Esophagus muscularis mucosa (tissue), 3 donors: ENCODE data around the gene SHB.

Experiments
- POLR2A ChIP-seq: fragments of 450-650 bp; IDR thresholded peaks from one replicate; pipeline ENCODE4 v1.6.1; 2017; ENCODE audit warnings: antibody characterized with exemption, moderate library complexity, mild to moderate bottlenecking, low read depth
- POLR2AphosphoS5 ChIP-seq, 2 donors: sonication (generic); formaldehyde crosslinking; IDR thresholded peaks; one replicate each; pipeline ENCODE4 v1.6.1; 2017; ENCODE audit warnings: antibody characterized with exemption in 2 of 2
- TF ChIP-seq, protein P1 (sequence below), 3 experiments: fragments of 200-600 bp in 2 of 3; fragments of 450-650 bp in 1 of 3; sonication (generic) in 2 of 3; IDR thresholded peaks; one replicate each; pipeline ENCODE4 v1.5.1; 2017 to 2019; ENCODE audit warnings: antibody characterized with exemption in 3 of 3, mild to moderate bottlenecking in 2 of 3, moderate library complexity in 1 of 3

GRCh38 chr9:38009990-38010389, 59.0 kb downstream of the SHB start:
- TF ChIP-seq, protein P1, sequence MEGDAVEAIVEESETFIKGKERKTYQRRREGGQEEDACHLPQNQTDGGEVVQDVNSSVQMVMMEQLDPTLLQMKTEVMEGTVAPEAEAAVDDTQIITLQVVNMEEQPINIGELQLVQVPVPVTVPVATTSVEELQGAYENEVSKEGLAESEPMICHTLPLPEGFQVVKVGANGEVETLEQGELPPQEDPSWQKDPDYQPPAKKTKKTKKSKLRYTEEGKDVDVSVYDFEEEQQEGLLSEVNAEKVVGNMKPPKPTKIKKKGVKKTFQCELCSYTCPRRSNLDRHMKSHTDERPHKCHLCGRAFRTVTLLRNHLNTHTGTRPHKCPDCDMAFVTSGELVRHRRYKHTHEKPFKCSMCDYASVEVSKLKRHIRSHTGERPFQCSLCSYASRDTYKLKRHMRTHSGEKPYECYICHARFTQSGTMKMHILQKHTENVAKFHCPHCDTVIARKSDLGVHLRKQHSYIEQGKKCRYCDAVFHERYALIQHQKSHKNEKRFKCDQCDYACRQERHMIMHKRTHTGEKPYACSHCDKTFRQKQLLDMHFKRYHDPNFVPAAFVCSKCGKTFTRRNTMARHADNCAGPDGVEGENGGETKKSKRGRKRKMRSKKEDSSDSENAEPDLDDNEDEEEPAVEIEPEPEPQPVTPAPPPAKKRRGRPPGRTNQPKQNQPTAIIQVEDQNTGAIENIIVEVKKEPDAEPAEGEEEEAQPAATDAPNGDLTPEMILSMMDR (IDR thresholded peaks at IDR 0.05) = no peak
- TF ChIP-seq POLR2AphosphoS5 (IDR thresholded peaks at IDR 0.05) = no peak
- no peak for TF ChIP-seq POLR2A
